IPS-15b (cell line): ENCODE results near the gene FAM53C.
"Not testable (repeated sequence)": the region's sequence is repeated elsewhere in the genome, so short reads cannot be mapped to it uniquely, and the experiment has no call there.

ENCODE experiments used
- H3K27me3 ChIP-seq: one replicate; pipeline ENCODE4 v1.6.1; 2013; ENCODE audit warnings: low read length; ENCODE audit not compliant: control insufficient read depth, insufficient read depth
- H3K36me3 ChIP-seq: one replicate; pipeline ENCODE4 v1.6.1; 2013; ENCODE audit warnings: low read length; ENCODE audit not compliant: control insufficient read depth, insufficient read depth
- H3K4me1 ChIP-seq: one replicate; pipeline ENCODE4 v1.6.1; 2013; ENCODE audit warnings: mild to moderate bottlenecking, low read length; ENCODE audit not compliant: control insufficient read depth, insufficient read depth
- H3K4me3 ChIP-seq: one replicate; pipeline ENCODE4 v1.5.1; 2013; ENCODE audit warnings: low read depth, low read length
- H3K9ac ChIP-seq: one replicate; pipeline ENCODE4 v1.6.1; 2013; ENCODE audit warnings: low read depth, mild to moderate bottlenecking, low read length
- H3K9me3 ChIP-seq: one replicate; pipeline ENCODE4 v1.6.1; 2013; ENCODE audit warnings: mild to moderate bottlenecking, low read length; ENCODE audit not compliant: control insufficient read depth, insufficient read depth

The FAM53C gene

DNA sequence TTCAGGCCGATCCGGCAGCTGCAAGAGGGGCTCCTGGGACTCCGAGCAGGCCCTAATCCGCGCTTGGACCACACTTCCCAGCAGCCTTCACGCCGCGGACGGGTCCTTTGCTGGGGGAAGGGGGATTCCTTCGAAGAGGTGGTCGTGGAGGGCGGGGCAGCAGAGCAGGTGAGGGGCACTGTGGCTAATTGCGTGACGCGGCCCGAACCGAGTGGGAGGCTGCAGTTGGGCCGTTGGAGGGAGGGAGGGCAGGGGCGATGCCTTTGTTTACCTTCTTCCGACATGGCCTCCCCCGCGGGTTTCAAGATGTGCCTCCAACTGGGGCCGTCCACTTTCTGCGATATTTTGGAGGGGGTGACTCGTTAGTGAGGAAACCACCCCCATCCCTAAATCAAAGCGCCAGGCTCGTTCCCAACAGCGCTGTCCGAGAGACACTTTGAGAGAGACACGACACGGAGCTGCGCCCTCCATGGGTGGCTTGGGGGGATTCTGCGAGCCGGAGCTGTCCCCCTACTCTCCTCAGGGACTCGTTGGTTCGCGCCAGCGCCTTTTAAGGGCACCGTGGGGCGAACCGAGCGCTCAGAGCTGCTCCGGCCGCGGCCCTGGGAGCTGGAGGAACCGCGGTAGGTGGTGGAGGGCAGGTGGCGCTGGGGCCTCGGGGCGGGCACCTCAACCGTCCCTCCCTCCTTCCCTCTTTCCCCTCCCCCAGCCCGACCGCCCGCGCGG lies at the start of gene FAM53C:
TSS of gene FAM53C (plus strand) at position 582 of the 726 bp plus-strand sequence. CDS start 3,070 bp downstream, outside the sequence.
- peaks cover 6% of the 10 kb centered on the region for H3K36me3 ChIP-seq
- H3K9ac ChIP-seq: peak within 1 kb of the TSS; percentile 100
- peak within 1 kb of the TSS; percentile 93 for H3K4me3 ChIP-seq
- peaks cover 11% of the 10 kb centered on the region for H3K4me1 ChIP-seq
- no peaks in the 10 kb centered on the region for H3K27me3 ChIP-seq
- no peaks in the 10 kb centered on the region for H3K9me3 ChIP-seq

DNA sequence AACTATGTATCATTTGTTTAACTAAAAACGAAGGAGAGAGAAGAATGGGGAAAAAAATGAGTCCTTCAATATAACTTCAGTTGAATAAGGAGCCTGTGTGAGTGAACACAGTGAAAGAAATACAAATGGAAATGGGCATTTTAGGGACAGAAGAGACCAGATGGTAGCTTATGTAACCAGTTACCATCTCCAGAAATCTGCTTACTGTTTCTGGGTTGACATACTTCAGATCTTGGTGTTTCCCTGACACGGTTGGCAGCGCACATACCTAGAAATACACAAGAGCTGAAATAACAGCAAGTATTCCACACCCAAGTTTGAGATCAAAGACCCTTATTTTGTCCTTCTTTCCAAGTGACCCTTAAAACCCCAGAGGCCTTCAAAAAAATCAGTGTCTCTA lies 48.8 kb upstream of the FAM53C start:
- Histone ChIP-seq H3K9ac (no peak overlapping the region), H3K4me1 (no peaks in the 10 kb centered on the region), H3K27me3 (no peaks in the 10 kb centered on the region), H3K9me3 (no peaks in the 10 kb centered on the region), H3K36me3 (peaks cover 12% of the 10 kb centered on the region), H3K4me3 (no peak overlapping the region)

DNA sequence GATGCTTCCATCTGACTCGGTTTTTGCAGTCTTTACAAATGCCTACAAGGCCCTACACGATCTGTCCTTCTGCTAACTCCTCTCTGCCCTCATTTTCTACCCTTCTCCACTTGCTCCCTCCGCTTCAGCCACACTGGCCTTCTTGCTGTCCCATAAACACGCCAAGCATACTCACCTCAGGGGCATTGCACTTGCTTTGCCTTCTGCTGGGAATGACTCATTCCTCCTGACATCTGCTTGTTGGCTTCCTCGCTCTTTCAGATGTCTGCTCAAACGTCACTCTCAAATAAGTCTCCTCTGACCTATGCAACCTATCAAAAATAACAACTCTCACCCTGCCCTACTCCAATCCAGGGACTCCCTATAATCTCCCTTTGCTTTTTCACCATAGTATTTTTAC lies 34.7 kb upstream of the FAM53C start:
- H3K9me3 ChIP-seq: no peaks in the 10 kb centered on the region
- H3K4me1 ChIP-seq: no peaks in the 10 kb centered on the region
- no peaks in the 10 kb centered on the region for H3K27me3 ChIP-seq
- H3K9ac ChIP-seq: no peak overlapping the region
- H3K36me3 ChIP-seq: no peaks in the 10 kb centered on the region
- no peak overlapping the region for H3K4me3 ChIP-seq

DNA sequence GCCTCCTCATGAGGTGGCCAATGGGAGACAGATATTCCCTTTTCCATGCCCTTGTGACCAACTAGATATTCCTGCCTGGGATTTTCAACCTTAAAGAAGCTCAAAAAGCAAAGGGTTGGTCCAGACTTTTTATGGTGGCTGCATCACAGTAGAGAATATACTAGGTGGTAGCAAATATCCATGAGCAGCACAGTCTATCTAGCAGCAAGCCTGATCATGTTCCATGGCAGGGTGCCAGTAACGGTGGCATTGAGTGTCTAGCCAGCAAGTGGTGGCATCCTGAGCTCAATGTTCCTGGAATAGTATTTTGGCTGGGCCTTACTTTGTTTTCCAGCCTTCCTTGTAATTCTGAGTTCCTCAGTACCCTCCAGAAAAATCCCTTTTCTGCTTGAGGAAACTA lies 32.3 kb upstream of the FAM53C start:
- Histone ChIP-seq H3K4me3 (no peak overlapping the region), H3K36me3 (no peaks in the 10 kb centered on the region), H3K9ac (no peak overlapping the region), H3K27me3 (no peaks in the 10 kb centered on the region), H3K4me1 (no peaks in the 10 kb centered on the region), H3K9me3 (no peaks in the 10 kb centered on the region)

DNA sequence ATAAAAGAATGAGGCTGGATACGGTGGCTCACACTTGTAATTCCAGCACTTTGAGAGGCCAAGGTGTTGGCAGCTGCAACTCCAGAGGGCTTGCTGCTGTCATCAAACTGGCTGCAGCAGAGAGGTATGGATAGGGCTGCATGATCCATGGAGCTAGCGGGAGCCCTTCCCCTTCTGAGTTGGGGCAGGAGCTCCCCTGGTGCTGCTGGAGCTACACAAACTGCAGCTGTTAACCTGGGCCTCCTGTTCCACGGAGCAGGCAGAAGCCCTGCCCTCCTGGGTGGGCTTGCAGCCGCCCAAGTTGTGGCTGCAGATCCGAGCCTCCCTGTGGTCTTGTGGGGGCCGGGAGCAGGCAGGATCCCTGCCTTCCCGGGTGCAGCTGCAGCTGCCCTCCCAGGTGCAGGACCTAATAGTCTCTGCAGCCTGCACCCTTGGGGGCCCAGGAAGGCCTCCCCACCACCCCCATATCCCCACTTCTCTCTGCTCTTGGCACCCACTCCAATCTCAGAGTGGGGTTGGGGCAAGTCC lies 22.3 kb upstream of the FAM53C start:
- Histone ChIP-seq H3K36me3 (peaks cover 10% of the 10 kb centered on the region), H3K4me3 (no peak overlapping the region), H3K9me3 (no peaks in the 10 kb centered on the region), H3K9ac (no peak overlapping the region), H3K27me3 (no peaks in the 10 kb centered on the region), H3K4me1 (no peaks in the 10 kb centered on the region)

DNA sequence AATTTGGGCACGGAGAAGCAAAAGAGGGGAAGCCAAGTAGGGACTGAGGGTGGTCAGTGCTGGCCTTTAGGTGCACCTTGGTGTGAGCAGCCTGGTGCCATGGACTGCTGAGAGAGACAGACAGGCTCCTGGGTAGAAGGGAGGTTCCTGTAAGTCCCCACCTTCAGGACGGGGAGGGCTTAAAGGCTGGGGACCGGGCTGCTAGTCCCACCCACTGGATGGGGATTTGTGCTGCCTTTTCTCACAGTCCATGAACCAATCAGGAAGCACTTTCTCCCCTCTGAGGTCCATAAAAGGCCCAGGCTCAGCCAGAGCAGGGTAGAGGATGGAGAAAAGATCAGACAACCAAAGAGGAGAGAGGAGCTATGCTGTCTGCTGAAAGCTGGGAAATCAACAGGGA lies 21.7 kb upstream of the FAM53C start:
- H3K36me3 ChIP-seq: peaks cover 10% of the 10 kb centered on the region
- no peak overlapping the region for H3K9ac ChIP-seq
- no peaks in the 10 kb centered on the region for H3K27me3 ChIP-seq
- H3K4me1 ChIP-seq: no peaks in the 10 kb centered on the region
- H3K4me3 ChIP-seq: no peak overlapping the region
- no peaks in the 10 kb centered on the region for H3K9me3 ChIP-seq

DNA sequence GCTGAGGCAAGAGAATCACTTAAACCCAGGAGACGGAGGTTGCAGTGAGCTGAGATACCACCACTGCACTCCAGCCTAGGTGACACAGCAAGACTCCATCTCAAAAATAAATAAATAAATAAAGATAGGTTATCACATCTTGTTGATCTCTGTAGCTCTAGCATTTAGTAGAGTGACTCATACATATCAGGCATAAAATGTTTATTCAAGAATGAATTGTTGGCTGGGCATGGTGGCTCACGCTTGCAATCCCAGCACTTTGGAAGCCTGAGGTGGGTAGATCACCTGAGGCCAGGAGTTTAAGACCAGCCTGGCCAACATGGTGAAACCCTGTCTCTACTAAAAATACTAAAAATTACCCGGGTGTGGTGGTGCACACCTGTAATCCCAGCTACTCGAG lies 19.9 kb upstream of the FAM53C start:
- not testable (repeated sequence) for H3K4me3 ChIP-seq, H3K27me3 ChIP-seq, H3K9me3 ChIP-seq, H3K4me1 ChIP-seq, H3K9ac ChIP-seq
- H3K36me3 ChIP-seq: peaks cover 11% of the 10 kb centered on the region

DNA sequence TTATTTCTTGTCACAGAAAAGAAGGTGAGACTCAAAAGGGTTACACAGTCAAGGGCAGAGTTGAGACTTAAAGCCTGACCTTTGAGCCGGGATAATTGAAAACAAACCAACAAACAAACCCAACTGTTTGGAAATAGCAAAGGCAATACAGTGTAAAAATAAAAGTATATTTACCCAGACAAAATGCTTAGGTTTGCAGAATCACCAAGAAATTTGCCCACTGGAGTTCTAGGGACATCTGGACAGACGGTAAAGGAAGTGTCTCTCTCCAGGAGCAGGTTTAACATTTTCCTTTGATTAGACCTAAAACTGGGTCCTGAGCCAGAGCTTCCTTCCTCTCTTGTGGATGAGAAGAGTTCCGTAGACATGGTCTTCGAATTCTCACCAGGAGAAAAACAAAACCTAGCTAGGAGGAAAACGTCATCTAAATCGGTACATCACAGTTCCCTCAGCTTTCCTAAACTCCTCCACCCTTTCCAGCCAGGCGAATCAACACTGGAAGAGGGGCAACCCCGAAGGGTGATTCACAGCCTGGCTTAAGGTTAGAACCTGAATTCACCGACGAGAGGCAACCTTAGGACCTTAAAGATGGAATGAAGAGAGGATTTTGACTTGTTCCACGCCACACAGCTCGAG lies 7.1 kb upstream of the FAM53C start:
- Histone ChIP-seq H3K4me3 (peak overlapping the region; percentile 80), H3K27me3 (no peaks in the 10 kb centered on the region), H3K4me1 (peaks cover 3% of the 10 kb centered on the region), H3K9me3 (no peaks in the 10 kb centered on the region), H3K36me3 (no peaks in the 10 kb centered on the region), H3K9ac (peak overlapping the region; percentile 92)

DNA sequence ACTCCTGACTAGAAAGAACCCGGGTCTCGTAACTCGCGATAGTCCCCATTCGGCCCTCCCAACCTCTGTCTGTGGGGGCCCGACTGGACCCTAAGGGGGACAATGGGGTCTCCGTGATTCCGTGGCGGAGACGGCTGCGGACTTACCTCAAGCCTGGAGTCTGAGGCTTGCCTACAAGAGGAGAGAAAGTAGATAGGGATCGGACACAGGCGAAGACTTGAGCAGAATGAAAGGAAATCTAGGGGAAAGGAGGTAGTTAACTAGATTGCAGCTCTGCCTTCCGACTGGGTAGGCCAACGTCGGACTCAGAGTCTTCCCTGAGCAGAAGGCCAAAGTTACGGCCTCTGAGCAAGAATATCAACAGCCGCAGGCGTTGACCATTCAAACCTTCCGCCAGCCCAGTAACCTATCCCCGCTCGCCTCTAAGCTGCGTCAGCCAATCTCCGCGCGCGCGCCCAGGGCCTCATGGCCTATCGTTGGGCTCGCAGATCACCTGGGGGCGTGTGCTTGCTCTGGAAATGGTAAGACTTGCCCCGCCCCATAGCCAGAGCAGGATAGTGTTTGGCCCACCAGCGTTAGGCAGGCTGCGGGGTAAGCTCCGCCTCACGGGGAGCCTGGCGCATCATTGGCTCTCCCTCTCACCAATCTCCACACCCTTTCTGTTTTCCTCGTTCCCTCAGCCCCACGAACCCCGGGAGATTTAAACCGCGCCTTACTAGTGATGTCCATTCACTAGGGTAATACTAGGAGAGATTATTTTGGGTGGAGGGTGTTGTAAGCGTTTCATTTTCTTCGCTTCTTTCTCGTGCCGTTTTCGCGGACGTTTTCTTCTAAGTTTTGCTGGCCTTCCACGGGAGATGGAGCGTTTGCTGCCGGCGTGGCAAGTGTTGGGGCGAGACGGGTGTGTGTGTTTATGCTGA lies 6.4 kb upstream of the FAM53C start, which contains the start of gene CDC25C:
TSS of gene CDC25C (minus strand) at position 356 of the 920 bp plus-strand sequence. CDS start 624 bp downstream, outside the sequence.
- Histone ChIP-seq H3K9me3 (no peaks in the 10 kb centered on the region), H3K27me3 (no peaks in the 10 kb centered on the region), H3K9ac (peak within 1 kb of the TSS; percentile 92), H3K4me1 (peaks cover 7% of the 10 kb centered on the region), H3K36me3 (no peaks in the 10 kb centered on the region), H3K4me3 (peak within 1 kb of the TSS; percentile 88)

DNA sequence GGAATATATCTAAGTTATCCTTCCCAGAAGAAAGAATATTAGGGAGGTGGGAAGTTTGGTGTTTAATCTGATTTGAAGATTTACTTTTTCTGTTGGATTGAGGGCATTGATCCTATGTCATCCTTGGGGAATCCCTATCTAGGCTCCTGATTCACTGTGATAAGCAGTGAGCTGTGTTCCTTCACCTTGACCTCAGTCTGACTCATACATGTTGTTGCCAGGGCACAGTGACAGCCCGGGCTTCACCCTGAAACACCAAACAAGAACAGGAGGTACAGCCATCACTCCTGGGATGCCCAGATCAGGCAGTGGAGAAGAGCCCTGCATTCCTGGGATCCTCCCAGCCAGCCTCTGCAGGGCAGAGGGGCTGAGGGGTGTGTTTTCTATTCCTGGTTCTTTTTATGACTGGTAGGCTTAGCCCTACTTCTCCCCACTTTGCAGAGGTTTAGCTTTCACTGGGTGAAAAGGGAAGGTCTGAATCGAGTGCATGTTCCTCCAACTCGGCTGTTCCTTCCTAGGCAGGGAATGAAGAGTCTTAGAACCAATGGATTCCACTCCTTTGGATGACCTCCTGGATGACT lies 3.1 kb upstream of the FAM53C start:
- Histone ChIP-seq H3K27me3 (no peaks in the 10 kb centered on the region), H3K4me3 (no peak overlapping the region), H3K9me3 (no peaks in the 10 kb centered on the region), H3K4me1 (peaks cover 15% of the 10 kb centered on the region), H3K9ac (no peak overlapping the region), H3K36me3 (no peaks in the 10 kb centered on the region)
